Activated gamma-delta T cell (primary cell): ENCODE measurements around the gene CMIP.

ENCODE experiments used
- DNase-seq: peaks from one replicate; lab custom pipeline; 2025; lab: John Stamatoyannopoulos, UW

CMIP gene

DNA sequence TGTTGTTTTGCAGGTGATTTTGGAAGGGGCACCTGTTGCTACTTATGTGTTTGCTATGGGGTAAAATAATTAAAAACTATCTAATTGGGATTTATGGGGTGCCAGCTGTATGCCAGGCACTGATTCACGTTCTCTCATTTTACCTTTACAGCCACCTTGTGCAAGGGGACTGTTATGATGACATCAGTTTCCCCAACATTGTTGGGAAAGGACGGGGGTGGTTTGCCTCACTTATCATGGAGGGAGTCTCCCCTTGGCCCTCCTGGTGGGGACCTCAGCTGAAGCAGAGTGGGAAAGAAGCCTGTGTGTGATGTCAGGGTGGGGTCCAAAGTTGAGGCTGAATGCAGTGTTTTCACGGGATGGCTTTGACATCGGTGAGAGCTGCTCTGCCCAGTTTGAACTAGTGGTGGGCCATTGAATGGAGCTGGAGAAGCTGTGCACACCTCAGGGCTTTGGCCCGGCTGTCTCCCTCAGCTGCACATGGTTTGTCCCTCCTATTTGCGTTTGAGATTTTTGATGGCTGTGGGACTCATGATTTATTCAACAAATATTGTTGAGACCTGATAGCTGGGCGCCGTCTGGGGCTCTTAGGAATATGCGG is 36.1 kb downstream of the CMIP start:
- DNase-seq = no peak

DNA sequence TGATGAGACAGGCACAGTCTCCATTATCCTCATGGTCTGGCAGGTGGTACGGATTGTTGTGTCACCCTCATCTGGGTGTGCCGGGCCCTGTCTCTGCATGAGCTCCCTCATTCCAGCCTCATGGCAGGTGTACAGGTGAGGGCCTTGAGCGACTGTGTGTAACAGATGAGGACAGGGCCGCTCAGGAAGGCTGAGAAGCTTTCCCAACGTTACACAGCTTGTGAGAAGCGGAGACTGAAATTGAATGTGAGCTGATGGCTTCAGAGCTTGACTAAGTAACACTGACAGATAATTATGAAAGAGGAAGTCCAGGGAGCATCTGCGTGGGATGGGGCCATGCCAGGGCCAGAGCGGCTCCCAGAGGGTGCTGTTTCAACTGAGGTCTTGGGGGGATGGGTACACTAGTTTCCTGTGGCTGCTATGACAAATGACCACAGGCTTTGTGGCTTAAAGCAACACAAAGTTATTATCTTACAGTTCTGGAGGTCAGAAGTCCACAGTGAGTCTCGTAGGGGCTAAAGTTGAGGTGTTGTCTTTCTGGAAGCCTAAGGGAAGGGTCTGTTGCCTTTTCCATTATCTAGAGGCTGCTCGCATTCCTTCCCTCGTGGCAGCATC is 36.7 kb downstream of the CMIP start:
- no peak for DNase-seq

DNA sequence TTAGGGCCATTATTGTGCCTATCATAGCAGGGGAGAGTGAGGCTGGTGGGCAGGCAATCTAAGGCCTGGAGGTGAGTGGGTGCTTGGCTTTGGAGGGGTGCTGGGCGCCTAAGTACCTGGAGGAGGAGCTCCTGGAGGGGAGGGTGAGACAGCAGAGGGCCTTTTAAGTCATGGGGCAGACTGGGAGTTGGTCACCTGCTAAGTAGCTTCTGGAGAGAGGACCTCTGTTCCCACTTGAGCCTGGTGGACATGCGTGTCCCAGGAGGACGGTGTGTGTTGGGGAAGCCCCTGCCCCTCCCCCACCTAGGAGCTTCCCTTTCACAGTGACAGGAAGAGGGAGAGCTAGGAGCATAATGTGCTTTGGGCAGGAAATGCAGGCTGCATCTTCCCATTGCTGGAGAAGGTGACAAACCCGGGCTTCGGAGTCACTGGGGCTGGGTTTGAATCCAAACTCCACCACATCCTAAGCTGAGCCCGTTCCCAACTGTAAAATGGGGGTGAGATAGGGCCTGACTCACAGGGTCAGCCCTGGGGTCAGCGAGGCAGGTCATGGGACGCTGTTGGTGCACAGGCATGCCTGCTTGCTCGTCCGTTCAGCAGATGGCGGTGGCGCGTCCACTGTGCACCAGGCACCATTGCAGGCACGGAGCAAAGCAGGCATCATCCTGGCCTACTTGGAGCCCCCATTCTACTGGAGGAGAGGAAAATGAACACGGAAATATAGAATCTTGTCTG is 37.9 kb downstream of the CMIP start:
- no peak for DNase-seq

DNA sequence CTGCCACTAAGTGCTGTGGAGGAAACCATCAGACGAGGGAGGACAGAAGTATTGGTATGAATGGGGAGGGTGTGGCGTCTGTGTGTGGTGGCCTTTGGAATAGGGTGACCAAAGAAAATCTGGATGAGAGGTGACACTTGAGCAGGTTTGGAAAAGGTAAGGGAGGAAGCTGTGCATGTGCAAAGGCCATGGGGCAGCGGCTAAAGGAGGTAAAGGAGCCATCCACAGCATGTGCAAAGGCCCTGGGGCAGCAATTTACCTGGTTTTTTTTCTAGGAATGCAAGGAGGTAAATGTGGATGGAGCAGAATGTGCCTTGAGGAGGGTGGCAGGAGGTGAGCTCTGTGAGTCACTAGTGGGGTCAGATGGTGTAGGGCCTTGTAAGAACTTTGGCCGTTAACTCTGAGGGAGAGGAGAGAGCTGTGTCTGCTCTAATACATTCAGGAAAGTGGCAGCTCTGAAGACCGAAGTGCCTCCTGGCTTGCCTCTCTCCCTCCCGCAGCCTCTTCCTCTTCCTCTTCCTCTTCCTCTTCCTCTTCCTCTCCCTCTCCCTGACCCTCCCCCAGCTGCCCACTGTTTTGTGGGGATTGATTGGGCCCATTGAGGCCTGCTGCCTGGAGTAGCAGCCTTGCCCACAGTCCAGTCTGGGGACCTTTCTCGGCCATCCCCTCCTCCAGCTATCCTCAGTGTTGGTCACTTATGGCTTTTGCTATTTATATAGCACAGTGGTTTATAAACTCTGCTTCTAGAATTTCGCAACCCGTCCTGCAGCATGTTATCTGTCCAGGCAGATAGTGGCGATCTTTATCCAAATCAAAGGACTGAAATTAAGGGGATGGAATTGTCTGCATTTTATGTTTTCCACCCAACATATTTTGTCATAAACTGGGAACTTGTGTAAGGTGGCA is 38.7 kb downstream of the CMIP start:
- DNase-seq = no peak

DNA sequence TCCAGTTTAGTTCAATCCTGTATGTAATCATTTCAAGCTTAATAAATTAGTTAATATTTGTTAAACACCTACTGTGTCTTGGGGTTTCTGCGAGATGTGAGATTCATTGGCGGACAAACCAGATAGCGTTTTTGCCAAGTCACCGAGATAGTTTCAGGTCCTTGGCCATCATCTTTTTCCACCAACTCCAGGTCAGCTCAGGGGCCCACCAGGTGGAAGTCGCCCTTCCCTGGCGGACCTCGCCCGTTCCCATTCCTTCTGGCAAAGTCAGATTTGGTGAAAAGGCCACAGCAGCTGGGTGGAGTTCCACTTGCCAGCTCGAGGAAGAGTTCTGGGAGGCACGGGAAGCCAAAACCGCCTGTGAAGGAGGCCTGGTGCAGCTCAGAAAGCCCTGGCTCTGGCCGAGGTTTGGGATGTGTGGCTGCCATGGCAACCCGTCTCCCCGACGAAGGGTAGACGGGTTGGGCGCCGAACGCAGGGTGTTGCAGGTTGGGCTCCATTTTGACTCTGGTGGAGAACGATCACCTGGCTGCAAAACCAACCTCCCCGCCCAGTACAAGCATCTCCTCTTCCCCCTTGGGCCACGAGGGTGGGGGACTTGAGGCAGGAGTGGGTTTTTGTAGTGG is 39.5 kb downstream of the CMIP start:
- no peak for DNase-seq

DNA sequence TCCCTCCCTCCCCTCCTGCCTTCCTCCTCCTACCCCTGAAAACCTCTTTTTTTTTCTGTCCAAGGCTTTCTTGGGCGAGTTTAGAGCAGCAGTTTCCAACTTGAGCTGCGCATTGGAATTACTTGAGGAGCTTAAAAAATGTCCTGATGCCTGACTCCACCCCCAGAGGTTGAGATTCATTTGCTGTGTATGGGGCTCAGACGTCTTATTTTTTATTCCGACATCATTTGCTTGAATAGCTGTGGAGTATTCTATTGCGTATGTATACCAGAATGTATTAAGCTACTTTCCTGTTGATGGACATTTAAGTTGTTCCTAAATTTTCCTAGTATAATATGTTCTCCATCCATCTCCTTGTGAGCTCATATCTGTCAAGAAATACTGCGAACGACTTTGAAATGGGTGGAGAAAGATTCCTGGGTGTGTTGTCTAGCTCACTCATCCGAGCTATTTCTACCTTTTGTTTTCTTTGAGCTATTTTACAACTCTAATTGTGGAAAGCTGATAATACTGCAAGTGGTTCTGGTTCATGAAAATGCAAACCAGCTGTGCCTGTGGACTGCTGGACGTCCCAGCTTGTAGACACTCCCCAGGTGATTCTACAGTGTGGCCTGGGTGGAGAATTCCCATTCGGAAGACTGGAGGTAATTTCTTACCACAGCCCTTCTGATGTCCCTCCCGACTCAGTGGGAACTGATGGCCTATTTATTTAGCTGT is 40.5 kb downstream of the CMIP start:
- no peak for DNase-seq

DNA sequence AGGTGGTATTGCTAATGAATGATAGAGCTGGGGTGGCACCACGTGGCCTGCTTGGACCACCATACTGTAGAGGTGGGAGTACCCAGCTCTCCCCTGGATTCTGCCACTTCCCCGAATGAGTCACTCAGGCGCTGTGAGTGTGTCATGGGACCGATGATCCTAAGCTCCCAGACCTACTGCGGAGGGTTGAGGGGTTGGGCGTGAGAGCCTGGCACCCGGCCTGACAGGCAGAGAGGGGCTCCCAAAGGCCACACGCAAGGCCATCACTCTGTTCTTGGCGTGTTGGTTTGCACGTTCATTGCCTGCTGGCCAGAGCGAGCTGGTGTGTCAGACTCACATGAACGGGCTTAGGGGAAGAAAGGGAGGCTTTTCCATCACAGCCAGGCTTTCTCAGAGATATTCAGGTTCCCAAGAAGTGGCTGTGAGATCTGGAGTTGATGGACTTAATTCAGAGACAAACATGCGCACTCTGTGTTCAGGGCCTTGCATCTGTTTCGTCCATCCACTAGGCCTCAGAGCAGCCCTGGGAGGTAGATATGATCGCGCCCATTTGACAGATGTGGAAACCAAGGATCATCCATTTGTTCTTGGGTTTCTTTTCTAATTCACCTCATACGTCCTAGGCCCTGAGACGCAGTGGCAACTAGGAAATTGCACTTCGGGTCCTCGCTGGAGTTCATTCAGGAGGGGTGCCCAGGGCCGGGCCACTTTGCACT is 41.4 kb downstream of the CMIP start:
- DNase-seq = no peak

DNA sequence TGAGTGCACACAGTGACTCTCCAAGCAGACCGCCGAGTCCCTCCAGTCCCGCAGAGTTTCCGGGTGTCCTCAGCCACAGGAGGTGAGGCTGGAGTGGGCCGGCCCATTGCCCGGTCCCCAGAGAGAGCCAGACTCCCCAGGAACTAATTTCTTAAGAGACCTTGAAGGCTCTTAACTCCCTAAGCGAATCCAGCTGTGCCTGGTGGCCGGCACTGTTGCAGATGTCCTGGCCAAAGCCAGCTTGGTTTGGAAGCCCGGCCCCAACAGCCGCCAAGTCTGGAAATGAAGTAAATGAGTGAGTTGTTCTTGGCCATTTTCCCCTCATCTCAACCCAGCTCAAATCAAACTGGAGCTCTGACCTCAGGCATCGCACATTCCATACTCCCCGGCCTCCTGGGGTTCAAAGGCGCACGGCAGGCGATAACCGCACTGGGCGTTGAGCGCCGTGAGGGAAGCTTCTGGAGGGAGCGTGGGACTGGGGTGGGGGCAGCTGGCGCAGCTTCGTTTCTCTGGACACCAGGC is 42.0 kb downstream of the CMIP start:
- DNase-seq = no peak

DNA sequence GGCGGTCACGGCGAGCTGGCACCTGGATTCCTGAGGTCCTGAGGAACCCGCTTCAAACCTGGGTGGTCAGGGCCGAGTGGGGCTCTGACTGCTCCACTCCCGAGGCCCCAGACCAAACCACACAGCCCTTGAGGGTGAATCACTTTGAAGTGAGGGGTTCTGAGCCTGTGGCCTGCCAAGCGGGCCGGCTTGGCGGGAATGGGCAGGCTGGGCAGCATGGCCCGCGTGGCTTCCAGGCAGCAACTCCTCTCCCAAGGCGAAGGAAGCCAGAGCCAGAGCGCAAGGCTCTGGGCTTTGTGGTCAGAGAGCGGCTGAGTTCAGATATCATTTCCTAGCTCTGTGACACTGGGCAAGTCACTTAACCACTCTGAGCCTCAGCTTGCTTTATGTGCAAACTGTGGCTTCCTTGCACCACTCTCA is 42.7 kb downstream of the CMIP start:
- DNase-seq = no peak

DNA sequence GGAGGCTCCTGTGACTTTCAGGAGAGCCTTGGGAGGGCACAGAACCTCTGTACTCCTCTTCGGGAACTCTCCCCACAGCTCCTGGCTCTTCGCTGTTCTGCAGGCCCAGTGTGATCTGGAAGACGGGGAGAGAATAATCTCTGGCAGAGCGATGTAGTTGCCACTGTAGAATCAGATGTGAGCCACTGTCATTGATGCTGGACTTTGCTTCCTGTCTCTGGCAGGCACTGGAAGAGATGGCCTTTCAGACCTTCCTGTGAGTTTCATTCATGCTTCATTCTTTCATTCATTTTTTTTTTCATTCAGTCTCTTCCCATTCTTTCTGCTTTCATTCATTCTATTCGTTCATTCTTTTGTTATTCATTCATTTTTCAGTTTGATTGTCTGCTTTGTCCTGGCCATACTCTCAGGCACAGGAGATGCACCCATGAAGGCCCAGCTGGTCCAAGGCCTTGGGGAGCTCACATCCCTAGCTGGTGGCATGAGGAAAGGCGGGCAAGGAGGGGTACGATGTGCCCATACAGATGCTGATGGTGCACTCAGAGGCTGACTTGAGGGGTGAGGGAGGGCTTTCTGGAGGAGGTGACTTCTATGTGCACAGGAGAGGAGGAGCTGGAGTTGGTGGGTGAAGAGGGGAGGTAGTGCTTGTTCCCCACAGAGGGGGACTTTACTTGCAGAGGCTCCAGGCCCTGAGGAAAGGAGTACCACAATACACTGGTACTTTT is 44.2 kb downstream of the CMIP start:
- no peak for DNase-seq

DNA sequence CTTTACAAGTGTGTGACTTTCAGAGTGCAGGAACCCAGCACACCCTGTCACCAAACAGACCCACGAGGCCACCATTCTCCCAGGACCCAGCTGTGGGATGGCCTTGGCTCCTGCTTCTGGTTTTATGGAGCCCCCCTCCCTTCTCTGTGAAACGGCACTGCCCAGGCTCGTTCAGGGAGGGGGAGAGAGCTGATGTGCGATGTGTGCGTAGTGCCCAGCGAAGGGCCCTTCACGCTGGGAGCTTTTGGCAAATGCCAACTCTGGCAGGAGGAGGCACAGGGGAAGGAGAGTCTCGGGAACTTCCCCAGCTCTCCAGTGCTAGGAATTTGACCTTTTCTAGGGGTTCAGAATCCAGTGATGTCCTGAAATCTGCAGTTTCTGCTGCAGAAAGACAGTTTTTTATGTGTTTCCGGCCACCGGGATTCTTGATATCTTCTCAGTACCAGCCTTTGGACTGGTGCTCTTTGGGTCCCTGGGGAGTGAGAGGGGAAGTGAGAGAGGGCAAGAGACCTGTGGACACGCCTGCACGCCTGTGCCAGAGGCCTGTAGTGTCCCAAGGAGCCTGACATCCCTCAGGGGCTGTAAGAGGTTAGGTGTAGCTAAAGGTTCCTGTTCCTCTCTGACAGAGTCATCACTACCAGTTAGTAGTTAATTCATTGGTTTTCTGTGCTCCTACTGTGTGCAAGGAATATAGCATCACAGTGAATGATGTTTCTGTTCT is 45.1 kb downstream of the CMIP start:
- DNase-seq = no peak

DNA sequence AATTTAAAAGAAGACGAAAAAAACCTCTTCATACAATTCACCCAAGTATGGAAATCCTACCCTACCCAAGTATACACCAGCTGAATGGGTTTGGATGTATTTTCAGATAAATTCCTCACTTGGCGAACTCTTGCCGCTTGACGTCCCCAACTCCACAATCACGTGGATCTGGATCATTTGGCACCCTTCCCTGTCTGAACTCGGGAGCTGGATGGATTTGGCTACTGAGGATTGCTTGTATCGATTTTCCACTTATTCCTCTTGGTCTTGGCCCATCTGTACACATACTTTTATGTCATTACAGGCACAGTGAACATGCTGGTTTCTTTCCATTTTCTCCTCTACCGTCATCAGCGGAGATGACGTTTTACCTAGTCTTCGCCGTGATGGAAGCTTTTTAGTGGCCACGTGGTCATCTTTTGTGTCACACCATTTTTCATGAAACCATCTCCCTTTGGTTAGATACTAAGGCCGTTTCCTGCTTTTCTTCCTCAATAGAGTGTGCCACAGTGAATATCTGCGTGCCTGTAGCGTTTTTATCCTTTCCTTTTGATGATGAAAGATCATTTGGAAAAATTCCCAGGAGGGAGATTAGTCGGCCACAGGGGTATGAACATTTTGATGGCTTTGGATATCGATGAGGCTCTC is 47.1 kb downstream of the CMIP start:
- DNase-seq = no peak

DNA sequence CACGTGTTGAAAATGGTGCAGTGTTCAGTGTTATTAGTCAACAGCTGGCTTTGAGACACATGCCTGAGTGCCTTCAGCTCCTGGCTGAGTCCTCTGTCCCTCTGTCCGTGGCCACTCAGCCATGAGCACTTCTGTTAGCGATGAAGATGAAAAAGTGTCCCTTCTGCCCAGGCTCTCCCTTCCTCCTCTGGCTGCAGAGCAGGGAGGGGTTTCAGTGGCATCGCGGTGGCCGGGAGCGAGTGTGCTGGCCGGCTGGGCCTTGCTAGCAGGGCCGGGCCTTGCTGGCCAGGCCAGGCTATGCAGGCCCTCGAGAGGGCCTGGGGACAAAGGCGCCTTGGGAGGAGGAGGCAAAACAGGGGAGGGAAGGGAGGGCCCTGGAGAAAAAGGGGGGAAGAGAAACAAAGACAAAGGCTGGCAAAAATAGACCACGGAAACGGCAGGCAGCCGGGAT is 47.7 kb downstream of the CMIP start:
- no peak for DNase-seq

DNA sequence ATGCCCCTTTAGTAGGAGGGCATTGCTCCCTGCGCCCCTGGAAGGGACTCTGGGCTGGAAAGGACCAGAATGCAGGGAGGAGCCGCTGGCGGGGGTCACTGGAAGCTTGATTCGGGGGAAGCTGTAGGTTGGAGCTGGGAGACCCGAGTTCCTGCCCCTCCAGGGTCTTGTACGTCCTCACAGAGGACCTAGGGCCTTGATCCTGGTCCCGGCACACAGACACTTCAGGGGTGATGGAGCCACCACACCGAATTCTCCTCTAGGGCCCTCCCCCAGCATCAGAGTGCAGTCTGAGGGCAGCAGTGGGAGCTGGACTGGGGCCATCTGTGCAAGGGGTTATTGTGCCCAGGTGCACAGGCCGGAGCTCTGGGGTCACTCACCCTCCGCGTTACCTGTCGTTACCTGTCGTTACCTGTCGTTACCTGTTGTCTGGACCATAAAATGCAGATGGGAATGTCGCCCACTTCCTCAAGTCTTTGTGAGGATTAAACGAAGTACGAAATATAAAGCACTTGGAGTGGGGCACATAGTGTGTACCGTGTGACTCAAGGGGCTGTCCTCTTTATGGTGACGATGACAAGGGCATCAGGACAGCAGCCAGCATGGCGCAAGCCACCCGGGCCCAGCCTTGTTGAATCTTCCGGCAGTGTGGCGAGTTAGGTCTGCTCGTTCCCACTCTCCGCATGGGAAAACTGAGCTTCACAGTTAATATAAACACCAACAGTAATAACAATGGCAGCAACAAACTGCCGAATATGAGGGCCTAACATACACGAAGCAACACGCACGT is 48.6 kb downstream of the CMIP start:
- DNase-seq = no peak

DNA sequence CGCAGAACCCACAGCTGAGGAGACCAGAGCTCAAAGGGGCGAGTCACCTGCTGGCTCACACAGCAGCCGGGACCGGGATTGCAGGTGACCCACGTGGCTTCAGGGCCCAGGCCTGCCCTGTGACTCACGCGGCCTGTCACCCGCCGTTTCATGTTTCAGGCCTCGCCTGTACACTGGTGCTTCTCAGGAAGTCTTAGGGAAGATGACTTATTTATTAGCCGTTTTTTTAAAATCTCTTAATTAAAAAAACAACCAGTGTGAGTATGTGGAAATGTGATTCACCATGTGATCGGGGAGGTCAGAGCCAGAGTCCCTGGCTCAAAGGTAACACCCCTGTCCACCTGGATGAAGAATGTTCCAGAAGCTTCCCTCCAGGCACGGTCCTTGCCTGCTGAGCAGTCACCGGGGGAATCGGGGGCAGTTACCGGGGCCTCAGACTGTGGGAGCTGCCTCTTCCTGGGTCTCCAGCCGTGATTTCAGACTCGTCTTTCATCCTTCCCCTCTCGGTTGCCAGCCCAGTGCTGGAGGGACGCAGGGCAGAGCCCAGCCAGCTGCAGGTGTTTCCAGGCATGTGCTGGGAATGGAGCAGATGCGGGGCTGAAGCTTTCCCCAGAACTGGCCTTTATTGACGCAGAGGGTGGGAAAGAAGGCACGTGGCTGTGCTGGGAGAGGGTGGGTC is 49.3 kb downstream of the CMIP start:
- no peak for DNase-seq

DNA sequence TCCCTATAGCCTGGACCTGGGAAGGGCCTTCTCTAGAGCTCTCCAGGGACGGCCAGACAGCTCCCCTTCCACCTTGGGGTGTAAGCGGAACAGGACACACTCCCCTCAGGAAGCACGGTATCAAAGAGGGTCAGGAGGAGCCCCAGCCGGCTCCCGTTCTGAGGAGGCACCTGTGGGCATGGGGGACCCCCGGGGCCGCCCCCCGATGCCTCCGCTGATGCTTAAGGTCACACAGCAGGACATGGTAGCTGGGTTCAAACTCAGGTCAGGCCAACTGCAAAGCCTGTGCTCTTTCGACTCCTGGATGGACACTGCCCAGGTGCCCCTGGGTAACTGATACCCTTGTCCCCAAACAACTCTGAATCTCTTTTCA is 49.8 kb downstream of the CMIP start:
- DNase-seq = no peak

DNA sequence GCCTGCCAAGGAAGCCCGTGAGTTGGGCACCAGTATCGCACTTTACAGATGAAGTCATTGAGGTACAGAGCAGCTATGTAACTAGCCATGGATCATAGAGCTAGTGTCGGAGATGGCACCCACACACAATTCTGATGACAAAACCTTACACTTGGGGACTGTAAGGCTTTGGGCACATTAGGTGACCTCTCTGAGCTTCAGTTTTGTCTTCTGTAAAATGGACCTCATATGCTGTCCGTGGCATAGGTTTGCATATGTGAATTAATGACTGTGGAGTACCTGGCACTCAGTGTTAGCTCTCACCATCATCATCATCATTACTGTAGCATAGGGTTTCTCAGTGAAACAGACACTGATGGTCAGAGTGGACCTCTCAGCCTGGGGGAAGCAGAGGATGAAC is 50.3 kb downstream of the CMIP start:
- no peak for DNase-seq
